NB4 (cell line): ENCODE results near the gene IMP3.

Experiments used
- DNase-seq: peaks from one replicate; pipeline ENCODE4 v3.0.0; 2010; ENCODE audit warnings: low read depth
- H3K4me3 ChIP-seq: one replicate; pipeline ENCODE4 v1.5.1; 2011; ENCODE audit warnings: mild to moderate bottlenecking, low read depth, low read length, moderate library complexity
- MYC ChIP-seq: IDR thresholded peaks from 2 replicates; pipeline ENCODE4 v1.6.1; 2011; ENCODE audit warnings: low read depth, low read length
- POLR2A ChIP-seq: IDR thresholded peaks from 2 replicates; pipeline ENCODE4 v1.6.1; 2011; ENCODE audit warnings: mild to moderate bottlenecking; ENCODE audit not compliant: insufficient read length; ENCODE audit errors: extremely low read depth
- TF ChIP-seq, protein P1 (sequence below): IDR thresholded peaks from one replicate; pipeline ENCODE4 v1.5.1; 2012; ENCODE audit warnings: low read depth, low read length
- TF ChIP-seq, protein P2 (sequence below): IDR thresholded peaks from 2 replicates; pipeline ENCODE4 v1.6.1; 2011; ENCODE audit warnings: low read depth, low read length

IMP3 gene

GRCh38 chr15:75656813-75657212, 16.8 kb upstream of the IMP3 start:
- TF ChIP-seq POLR2A (no peak), MYC (no peak)
- TF ChIP-seq, protein P1, sequence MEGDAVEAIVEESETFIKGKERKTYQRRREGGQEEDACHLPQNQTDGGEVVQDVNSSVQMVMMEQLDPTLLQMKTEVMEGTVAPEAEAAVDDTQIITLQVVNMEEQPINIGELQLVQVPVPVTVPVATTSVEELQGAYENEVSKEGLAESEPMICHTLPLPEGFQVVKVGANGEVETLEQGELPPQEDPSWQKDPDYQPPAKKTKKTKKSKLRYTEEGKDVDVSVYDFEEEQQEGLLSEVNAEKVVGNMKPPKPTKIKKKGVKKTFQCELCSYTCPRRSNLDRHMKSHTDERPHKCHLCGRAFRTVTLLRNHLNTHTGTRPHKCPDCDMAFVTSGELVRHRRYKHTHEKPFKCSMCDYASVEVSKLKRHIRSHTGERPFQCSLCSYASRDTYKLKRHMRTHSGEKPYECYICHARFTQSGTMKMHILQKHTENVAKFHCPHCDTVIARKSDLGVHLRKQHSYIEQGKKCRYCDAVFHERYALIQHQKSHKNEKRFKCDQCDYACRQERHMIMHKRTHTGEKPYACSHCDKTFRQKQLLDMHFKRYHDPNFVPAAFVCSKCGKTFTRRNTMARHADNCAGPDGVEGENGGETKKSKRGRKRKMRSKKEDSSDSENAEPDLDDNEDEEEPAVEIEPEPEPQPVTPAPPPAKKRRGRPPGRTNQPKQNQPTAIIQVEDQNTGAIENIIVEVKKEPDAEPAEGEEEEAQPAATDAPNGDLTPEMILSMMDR: no peak
- TF ChIP-seq, protein P2, sequence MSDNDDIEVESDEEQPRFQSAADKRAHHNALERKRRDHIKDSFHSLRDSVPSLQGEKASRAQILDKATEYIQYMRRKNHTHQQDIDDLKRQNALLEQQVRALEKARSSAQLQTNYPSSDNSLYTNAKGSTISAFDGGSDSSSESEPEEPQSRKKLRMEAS: no peak

DNA sequence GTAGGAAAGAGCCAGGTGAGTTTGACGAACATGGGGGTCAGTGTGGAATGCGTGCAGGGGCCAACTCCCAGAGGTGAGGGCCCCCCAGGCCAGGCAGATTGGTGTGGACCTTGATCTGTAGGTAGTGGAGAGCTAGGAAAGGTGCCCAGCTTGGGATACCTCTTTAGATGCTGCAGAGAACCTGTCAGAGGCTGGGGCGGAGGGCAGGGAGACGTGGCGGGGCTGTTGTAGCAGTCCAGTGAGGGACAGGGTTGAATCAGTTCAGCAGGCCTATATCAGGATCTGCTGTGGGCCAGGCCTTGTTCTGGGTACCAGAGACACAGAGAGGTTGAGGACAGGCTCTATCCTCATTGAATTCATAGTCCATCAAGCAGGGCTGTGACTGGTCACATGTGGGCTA, 16.3 kb upstream of the IMP3 start:
- DNase-seq: no peak
- no peak overlapping the region for H3K4me3 ChIP-seq
- TF ChIP-seq, protein P2: no peak
- TF ChIP-seq MYC (no peak), POLR2A (no peak)
- TF ChIP-seq, protein P1: no peak

More at GRCh38 chr15:75656813-75657212, 16.8 kb upstream of the IMP3 start:
- H3K4me3 ChIP-seq: no peak overlapping the region
- no peak for DNase-seq

DNA sequence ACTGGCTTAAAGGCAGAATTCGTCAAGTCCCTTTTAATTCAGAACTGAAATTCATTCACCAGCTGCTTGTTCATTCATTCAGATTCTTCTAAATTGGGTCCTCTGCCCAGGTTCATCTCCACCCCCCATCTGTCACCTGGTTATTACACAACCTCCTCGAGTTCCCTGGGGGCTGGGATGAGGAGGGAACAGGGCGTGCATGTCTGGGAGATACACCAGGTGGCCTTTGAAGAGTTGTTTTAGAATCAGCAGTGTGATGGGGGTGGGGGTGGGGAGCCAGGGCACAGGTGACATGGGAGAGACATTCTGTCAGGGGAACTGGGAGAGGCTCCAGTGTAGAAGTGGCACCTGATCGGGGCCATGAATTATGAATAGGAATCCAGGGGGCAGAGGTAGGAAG, 15.9 kb upstream of the IMP3 start:
- DNase-seq: no peak
- no peak overlapping the region for H3K4me3 ChIP-seq
- TF ChIP-seq, protein P2: no peak
- TF ChIP-seq MYC (no peak), POLR2A (no peak)
- TF ChIP-seq, protein P1: no peak

GRCh38 chr15:75654201-75654907, 14.3 kb upstream of the IMP3 start:
- TF ChIP-seq MYC (no peak), POLR2A (no peak)
- TF ChIP-seq, protein P2: no peak
- TF ChIP-seq, protein P1: no peak
- no peak overlapping the region for H3K4me3 ChIP-seq
- no peak for DNase-seq

DNA sequence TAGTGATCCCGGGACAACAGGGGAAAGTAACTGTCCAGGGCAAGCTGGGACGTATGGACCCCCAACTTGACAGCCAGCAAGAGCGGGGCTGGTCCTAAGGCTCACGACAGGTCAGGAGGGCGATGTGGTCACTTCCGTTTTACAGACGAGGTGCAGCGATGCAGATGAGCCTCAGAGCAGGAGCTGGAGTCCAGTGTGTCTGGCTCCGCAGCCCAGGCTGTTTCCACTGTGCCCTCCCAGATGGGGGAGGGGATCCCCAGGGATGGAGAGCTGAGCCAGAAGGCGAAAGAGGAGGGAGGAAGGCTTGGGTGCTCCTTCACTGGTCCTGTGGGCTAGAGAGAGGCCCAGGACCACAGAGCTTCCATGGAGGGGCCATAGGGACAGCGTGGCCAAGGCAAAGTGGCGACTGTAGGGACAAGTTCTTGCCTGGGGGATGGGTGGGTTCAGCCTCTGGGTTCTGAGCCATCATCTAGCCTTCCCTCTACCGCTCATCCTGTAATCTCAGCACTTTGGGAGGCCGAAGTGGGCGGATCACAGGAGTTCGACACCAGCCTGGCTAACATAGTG, 13.4 kb upstream of the IMP3 start:
- no peak for TF ChIP-seq MYC
- TF ChIP-seq POLR2A: no peak
- TF ChIP-seq, protein P2: no peak
- TF ChIP-seq, protein P1: no peak
- no peak for DNase-seq
- no peak overlapping the region for H3K4me3 ChIP-seq
